DMS114 treated with DMSO at 0.1 percent for 48 hours (cell line): Measurements from ENCODE around the gene CCDC142.
A peak's percentile ranks its signal among the peaks of the same experiment; 100 is the strongest.

Experiments used
- DNase-seq: peaks from one replicate; lab custom pipeline; 2025; ENCODE audit not compliant: unreplicated experiment; lab: John Stamatoyannopoulos, UW

Gene CCDC142

DNA sequence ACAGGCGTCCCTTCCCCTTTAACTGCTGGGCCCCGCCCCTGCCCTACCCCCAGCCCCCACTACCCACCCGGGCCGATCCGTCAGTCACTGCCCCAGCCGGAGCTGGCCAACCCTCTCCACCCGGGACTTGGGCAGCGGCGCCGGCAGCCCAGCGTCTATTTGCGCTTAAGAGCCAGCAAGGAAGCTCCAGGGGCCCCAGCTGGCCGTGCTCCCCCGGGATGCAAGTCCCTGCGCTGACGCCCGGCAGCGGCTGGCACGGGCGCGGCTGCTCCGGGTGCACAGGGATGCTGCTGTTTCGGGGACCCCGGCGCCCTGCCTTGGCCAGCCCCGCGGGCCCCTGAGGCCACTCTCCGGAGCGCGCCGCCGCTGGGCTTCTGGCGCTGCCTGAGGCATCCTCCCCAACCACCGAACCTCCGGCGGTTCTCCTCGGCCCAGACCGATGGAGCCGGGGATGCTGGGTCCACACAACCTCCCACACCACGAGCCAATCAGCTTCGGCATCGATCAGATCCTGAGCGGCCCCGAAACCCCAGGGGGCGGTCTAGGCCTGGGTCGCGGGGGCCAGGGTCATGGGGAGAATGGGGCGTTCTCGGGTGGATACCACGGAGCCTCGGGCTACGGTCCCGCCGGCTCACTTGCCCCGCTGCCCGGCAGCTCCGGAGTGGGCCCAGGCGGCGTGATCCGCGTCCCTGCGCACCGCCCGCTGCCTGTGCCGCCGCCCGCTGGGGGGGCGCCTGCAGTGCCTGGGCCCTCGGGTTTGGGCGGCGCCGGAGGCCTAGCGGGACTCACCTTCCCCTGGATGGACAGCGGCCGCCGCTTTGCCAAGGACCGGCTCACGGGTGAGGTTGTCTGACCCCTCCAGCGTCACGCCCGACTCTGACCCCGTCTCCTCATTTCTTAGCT lies 31.8 kb upstream of the CCDC142 start, which contains the start of gene TLX2:
TLX2 (plus strand) TSS at position 83 of the 903 bp plus-strand sequence; CDS start at position 440, 357 bp downstream.
- DNase-seq, result no peak

DNA sequence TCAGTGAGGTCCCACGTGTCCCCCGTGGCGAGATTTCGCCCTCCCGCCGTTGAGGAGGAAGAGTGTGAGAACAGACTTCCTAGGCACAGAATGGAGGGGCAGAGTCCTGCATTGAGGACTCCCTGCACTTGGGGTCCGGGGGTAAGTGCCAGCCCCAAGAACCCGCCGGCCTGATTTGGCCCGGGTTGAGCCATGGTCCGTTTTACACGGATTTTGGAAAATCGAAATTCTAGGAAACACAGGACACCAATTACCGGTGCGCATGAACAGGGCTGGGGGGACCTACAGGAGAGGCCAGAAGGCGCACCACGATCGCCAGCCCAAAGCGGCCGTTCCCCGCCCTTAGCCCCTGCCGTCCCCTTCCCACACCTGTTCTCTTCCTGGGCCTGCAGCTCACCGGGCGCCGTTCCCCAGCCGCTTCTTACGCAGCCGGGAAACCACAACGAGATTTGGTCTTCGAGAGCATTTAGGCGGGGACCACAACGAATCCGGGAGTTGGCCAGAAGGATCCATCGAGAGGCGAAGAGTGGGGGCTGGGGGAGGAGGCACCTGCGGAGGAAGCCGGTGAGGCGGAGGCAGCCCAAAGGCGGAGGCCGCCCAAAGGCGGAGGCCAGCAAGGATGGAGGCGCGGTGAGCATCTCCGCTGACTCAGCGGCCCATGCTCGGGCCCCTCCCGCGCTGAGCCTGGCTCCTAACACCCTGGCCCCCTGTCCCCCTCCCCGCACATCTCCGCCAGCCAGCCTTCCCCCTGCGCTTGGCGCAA lies 31.0 kb upstream of the CCDC142 start:
- no peak for DNase-seq

DNA sequence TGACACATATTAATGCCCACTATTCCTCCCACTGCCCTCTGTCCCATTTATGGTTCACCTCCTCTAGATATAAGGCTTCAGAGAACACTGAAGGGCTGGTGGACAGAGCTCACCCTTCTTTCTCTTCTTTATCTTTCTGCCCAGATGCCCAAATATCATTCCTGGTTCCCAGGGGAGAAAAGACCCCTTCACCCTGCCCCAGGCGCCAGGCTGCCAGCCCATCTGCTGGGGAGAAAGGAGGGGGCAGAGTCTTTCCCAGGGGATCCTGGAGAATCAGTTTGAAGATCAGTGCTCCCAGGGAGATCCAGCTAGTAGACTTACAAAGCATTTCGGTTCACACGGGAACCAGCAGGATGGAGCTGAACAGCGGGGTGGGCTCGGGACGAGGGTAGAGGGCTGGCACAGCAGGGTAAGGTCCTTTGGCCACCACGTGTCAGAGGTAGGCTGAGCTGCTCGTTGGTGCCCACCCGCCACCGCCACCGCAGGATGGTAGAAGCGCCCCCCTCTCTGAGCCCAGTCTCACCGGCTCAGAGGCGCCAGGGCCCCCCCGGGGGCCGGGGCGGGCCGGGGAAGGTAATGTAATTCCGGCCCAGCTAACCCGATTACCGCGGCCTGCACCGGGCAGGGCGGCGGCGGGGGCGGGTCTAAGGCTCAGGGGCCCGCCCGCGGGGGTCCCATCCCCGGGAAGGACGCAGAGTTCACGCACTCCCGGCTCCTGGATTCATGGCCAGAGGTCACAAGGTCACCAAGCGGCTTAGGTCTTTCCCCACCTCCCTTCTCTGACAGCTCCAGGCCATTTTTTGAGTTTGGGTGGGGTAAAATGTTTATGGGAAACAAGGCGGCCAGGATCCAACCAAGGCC lies 30.2 kb upstream of the CCDC142 start:
- no peak for DNase-seq

DNA sequence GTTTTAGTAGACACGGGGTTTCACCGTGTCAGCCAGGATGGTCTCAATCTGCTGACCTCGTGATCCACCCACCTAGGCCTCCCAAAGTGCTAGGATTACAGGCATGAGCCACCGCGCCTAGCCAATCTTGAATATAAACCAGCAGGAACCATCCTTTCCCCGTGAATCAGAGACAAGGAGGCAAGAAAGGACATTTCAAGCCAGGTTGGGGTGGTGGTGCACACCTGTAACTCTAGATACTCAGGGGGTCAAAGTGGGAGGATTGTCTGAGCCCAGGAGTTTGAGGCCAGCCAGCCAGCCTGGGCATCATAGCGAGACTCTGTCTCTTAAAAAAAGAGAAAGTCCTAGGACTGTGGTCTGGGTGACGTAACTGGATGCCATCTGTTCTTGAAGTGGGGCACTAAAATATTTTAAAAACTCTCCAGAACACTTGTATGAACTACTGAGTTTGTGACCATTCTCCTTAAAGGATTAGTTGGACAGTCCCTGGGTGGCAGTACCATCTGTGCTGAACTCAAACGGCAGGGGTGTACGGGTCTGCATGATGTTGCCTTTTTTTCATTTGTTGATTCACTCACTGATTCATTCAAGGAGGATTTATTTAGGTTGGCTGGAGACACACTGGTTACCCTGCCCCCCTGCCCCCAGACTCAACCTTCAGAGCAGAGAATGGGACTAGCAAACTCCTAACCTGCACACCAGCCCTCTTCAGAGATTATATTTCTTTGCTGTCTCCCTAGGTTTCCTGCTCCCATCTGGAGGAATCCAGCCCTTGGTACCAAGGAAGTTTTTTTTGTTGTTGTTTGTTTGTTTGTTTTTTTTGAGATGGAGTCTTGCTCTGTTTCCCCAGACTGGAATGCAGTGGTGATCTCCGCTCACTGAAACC lies 28.5 kb upstream of the CCDC142 start:
- no peak for DNase-seq

DNA sequence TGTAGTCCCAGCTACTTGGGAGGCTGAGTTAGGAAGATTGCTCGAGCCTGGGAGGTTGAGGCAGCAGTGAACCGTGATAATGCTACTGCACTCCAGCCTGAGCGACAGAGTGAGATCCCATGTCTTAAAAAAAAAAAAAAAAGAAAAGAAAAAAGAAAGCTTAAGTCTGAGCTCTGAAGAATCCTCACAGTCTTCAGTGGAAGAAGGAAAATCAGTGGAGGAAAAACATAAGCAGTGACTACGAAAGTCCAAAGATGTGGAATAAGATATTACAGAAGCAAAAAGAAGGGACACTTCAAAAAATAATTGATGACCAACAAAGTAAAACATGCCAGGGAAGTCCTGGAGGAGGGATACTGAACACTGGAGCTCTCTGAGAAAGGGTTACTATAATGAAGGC lies 27.5 kb upstream of the CCDC142 start:
- no peak for DNase-seq

DNA sequence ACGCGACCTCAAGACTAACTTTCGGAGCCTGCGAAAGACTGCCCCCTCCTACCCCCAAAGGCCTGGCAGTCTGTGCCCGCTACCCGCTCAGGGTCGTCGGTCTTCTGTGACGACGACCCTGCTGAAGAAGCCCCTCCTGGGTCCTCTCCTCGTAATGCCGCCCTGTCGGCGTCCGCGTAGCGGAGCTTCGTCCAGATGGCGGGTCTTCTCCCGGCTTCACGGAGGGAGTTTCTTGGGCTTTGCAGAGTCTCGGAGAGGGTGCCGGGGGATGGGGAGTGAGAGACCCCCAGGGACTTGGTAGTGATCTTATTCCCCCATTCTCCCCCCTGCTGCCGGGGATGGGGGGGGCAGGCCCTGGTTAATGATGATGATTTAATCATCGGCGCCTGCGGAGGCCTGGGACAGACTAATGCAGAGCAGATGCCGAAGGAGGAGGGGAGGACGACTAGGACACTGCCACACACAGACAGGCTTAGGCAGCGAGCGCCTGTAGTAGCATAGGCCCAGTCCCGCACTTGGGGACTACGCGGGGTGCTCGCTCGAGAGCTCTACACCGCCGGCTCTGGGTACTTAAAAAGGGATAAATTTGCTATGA lies 25.2 kb upstream of the CCDC142 start:
- no peak for DNase-seq

DNA sequence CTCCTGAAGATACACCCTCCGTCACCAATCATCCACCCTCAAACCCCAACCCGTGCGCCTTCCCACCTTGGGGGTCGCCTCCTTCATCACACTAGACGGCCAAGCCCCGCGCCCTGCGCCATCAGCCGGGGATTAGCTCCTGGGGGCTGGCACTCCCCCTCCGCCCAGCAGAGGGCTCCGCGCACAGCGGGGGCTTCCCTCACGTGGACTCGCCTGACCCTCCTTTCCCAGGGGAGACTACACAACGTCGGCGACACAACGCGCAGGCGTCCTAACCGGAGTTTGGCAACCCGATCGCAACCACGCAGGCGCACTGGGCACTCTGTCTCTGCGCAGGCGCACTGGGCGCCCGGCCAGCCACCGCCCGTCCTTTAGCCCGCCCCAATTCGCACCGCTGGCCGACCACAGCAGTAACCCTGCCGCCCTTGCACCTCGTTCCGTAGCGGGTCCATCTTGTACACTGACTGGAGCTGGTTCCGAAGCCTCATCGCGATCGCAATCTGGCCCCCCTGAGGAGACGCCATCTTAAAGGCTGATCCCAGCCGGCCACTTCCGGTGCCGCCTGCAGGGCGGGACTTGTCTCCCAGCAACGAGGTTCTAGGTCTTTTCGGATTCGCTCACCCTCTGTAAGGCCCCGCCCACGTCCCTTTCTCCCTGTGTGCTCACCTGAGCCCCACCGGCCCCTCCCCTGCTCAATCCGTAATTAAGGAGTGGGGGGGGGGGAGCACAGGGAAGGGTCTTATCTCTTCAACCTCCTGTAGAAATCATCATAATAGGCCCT lies 24.5 kb upstream of the CCDC142 start, which contains the start of gene PCGF1:
PCGF1 (minus strand) TSS at position 551 of the 781 bp plus-strand sequence; CDS start at position 524, 27 bp downstream.
- DNase-seq, result peak; percentile 96

DNA sequence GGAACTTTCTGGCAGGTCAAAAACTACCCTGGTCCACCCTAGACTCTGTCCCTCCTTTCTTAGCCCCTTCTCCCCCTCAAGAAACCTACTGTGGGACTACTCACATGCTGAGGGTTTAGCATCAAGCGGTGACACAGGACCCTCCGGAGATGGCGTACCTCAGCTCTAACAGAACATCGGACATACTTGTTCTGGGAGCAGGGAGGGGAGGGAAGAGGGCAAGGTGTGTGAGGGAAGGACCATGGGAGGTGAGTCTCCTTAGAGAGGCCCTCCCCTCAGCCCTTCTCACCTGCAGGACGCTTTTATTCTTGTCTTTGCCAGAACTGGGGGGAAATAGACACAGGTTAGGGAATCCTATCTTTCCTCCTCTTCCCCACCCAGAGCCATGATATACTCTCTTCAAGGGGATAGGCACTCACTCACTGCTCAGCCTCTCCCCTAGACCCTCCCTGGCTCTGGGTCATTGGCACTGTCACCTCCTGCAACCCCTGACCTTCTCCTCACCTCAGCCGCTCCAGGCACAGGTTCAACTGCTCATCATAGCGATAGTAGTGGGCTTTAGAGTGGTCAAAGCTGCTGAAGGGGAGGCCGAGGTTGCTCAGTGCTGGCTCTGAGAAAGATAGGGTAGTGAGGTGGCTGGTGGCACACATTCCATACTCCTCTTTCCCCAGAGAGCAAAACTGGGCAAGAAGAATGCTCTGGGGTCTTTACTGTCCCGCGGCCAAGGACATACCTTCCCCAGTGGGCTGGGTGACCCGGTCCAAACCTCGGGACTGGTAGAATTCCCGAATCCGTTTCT lies 22.8 kb upstream of the CCDC142 start:
- no peak for DNase-seq

DNA sequence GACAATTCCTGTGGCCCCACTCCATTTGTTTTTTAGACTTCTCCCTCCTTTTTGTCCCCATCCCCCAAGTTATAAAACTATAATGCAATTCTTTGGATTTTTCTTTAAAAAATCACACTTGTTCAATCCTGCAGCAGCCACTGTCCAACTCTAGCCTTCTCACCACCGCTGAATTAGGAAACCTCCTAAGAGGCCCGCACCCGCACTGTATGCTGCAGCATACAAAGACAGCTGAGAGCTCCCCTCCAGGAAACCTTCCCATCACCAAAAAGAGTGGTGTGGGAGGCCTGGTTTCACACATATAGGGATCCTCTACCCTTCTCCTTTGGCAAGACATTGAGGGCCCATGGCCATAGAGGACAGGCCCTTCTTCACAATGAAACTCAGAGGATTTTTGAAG lies 21.8 kb upstream of the CCDC142 start:
- DNase-seq, result no peak

DNA sequence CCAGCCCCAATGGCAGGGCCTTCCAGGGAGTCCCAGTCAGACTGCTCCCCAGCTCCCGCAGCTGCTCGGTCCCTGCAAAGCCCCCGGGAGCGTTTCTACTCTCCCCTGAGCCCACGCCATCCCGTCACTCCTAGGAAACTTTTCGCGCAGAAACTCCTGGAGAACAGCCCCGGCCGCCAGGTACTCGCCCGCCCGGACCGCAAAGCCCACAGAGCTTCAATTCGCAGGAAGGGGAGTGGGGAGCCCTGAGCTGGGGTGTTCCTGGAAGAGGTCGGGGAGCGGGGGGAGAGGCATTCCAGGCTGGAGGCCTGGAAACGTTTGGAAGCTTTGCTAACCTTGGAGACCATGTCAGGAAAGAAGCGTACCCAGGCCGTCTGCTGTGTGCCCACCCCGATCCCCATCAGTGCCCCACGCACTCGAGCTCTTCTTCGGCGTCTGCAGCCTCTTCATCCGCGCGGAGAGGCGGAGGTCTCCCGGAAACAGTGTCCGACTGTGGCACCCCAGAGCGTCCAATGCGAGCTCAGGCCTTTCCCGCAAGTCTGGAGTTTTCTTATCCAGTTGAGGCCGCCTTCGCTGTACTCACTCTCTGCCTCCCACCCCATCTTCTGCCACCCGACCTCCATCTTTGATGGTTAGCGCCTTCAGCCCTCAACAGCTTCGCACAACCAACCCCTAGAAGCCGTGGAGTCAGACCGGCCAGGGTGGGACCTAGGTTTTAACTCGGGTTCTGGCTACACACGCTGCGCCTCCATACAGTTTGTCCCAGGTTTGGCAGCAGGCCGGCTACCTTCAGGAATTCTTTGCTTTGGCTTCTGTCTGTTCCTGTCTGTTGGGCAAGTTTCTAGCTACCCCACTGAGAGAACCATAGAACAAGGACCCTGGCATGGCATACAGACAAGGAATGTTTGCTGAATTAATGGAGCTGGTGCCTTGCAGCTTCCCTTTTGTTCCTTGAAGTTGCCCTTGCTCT lies 21.0 kb upstream of the CCDC142 start:
- DNase-seq, result no peak

DNA sequence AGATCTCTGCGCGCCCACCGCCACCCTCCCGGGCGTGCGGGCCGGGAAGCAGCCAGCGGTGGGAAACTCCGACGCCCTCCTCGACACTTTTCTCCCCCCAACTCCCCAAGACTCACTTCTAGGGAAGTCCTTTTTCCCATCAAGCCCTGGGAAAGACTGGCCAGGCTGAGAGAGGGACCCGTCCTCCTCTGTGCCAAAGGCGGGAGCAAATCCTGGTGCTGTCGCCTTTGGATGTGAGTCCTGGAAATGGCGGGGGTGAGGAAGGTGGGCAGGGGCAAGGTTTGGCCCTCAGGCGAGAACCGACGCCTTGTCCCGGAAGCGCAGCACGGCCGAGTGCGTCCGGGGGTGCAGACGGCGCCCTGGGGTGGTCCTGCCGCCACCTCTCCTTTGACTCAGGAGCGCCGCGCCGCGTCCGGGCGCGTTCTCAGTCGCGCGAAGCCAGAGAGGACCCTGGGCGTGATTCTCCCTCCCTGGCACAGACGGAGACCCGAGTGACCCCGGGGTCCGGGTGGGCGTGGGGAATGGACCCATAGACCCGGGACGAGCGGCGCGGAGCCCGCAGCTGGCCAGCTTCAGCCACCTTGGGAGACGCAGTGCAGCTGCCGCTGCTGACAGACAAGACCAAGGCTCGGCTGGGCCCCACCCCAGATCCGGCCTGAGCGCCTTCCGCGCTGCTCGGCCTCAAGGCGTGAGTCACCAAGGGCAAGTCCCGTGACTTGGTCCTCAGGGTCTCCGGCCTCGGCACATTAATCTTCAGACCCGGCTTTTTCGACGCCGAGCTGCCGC lies 20.1 kb upstream of the CCDC142 start:
- DNase-seq, result no peak

DNA sequence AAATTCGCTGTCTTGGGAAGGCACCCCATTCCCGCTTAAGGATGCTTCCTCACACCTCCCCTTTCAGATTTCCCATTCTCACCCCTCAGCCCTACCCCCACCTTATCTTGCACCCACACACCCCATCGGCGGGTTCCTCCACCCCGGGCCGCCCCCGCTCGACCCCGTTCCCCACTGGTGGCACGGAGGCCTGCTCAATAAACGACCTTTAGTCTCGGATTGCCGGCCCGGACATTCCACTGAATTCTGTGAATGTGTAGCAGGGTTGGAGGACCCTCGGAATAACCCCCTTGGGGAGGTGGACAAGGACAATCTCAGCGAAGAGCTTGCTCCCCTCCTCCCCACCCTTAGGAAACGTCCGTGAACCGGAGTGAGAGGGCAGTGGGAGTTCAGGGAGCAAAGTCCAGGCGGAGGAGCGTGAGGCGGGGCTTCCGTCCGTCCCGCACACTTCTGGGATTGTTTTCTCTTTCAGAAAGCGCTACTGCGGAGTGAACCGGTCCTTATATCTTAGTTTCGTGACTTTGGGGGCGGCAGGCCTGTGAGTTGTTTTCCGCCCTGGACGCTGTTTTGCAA lies 19.4 kb upstream of the CCDC142 start:
- DNase-seq, result no peak

DNA sequence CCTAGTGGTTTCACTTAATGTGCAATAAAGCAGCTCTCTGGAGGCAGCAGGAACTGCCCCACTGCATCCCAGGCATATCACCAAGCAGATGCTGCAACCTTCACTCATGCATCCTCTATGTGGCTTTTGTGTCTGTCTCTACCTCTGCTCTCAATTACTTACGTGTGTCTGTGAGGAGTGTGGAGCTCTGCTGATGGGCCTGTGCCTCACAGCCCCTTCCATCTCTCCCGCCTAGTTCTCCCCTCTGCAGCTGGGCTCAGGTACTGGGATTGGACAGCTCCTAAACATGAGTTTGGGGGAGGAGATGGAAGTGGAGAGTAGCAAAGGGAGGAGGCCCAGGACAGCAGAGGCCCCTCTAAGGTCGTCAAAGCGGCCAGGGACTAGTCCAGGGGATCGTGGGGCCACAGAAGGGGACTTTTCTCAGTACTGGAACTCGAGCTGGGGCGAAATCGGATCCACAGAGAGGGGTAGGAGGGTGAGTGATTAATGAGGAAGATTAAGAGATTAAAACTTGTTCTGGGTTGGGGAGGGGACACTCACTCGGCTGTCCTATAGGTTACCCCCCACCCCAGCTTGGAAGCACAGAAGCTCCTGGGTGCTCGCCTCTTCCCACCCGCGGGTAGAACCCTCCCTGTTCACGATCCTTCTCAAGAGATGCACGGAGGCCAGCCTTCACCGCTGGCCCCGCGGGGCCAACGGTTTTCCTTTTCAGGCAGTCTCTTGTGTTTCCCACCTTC lies 18.7 kb upstream of the CCDC142 start:
- DNase-seq, result no peak

DNA sequence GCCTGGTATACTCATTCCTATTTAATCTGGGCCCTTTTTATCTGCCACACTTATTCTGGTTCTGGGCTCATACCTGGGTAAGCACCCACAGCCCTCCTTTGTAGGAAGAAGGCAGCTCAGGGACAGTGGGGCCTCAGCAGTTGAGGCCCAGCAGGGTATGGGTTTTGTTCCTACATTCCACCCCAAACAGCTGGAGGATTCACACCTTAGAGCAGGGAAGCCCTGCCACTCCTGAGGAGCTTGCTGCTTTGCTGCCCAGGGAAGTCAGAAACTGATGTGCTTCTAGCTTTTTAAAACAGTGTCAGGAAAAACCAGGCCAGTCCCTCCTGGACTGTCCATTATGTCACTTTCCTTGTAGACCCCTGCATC lies 17.8 kb upstream of the CCDC142 start:
- no peak for DNase-seq

DNA sequence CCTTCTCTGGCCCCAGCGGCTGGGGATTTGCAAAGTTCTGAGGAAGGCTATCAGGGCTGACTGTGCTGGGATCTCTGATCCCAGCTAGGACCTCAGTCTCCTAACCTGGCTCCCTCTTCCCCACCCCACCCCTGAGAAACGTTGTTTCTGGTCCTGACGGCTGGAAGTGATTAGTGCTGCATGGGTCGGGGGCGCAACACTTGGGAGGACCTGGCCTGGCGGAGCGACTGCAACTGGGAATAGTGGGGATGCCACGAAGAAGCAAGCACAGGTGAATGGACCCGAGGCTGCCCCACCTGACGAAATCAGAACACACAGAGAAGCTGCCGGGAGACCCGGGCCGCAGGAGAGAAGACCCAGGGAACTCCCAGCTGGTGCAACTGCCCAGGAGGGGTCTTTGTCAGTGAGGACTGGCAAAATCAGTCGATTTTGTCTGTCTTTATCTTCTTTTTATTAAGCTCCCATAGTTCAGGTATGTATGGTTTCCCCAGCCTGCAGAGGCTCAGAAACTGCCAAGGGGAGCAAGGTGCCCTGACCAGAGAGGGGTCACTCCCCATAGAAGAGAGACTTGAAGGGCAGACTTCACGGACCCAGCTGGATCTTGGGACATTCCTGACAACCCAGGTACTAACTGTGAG lies 17.3 kb upstream of the CCDC142 start:
- no peak for DNase-seq
